Fibroblast of mammary gland (primary cell): ENCODE measurements around the gene VAT1L.

Source experiments
- DNase-seq: peaks from one replicate; pipeline ENCODE4 v3.0.0-alpha.2; 2010; ENCODE audit warnings: low read depth
- H3K4me3 ChIP-seq: 2 replicates; pipeline ENCODE4 v1.5.1; 2011; ENCODE audit warnings: low read depth, mild to moderate bottlenecking, low read length, moderate library complexity; ENCODE audit not compliant: control insufficient read depth
- CTCF ChIP-seq: conservative IDR thresholded peaks from 2 replicates; pipeline ENCODE4 v1.5.1; 2011; ENCODE audit warnings: low read depth, low read length, inconsistent platforms; ENCODE audit not compliant: control insufficient read depth, insufficient read depth

The VAT1L gene

GRCh38 chr16:77825196-77825595 lies 36.8 kb downstream of the VAT1L start:
- no peak for TF ChIP-seq CTCF
- DNase-seq, result no peak
- no peak overlapping the region for H3K4me3 ChIP-seq

GRCh38 chr16:77827032-77827431 lies 38.7 kb downstream of the VAT1L start:
- H3K4me3 ChIP-seq, result no peak overlapping the region
- no peak for TF ChIP-seq CTCF
- DNase-seq, result no peak

GRCh38 chr16:77833921-77834634 lies 45.7 kb downstream of the VAT1L start:
- DNase-seq, result peak; percentile 32
- TF ChIP-seq CTCF, result no peak
- no peak overlapping the region for H3K4me3 ChIP-seq

GRCh38 chr16:77834635-77835540 lies 46.5 kb downstream of the VAT1L start:
- no peak for TF ChIP-seq CTCF
- no peak overlapping the region for H3K4me3 ChIP-seq
- peak; percentile 29 for DNase-seq

- DNase-seq, result no peak
- no peak for TF ChIP-seq CTCF
- no peak overlapping the region for H3K4me3 ChIP-seq
Measured at GRCh38 chr16:77836801-77837200, 48.4 kb downstream of the VAT1L start.

- no peak for DNase-seq
- TF ChIP-seq CTCF, result no peak
- no peak overlapping the region for H3K4me3 ChIP-seq
Measured at GRCh38 chr16:77838597-77839255, 50.4 kb downstream of the VAT1L start.
